K562 (cell line): ENCODE data around the gene SLC36A2. TPM values are rescaled to one million over a fixed set of nuclear protein-coding genes. Genes with fewer than 3 reads are reported as not detected.

Experiments
- GATAD2A ChIP-seq: fragments of 450-650 bp; IDR thresholded peaks from 2 replicates; pipeline ENCODE4 v1.6.1; 2017
- HMG20A ChIP-seq: fragments of 450-650 bp; formaldehyde crosslinking; conservative IDR thresholded peaks from 2 replicates; pipeline ENCODE4 v1.4.0; 2020; ENCODE audit warnings: mild to moderate bottlenecking, mixed read lengths
- JUNB ChIP-seq: fragments of 450-650 bp; formaldehyde crosslinking; conservative IDR thresholded peaks from 2 replicates; pipeline ENCODE4 v1.4.0; 2020; ENCODE audit warnings: mild to moderate bottlenecking
- MAFK ChIP-seq: IDR thresholded peaks from 2 replicates; pipeline ENCODE4 v1.6.1; 2011; ENCODE audit warnings: low read length, improper control_type of control experiment
- MYBL2 ChIP-seq, 2 experiments: fragments of 450-650 bp in 1 of 2; sonication (generic) in 1 of 2; formaldehyde crosslinking in 1 of 2; IDR thresholded peaks; 2 replicates each; pipeline versions ENCODE4 v1.6.1 to v1.8.1; 2017 to 2022; ENCODE audit warnings: borderline replicate concordance in 1 of 2, inconsistent platforms in 1 of 2, low read depth in 1 of 2, mild to moderate bottlenecking in 1 of 2, missing genetic modification reagents in 1 of 2, moderate library complexity in 1 of 2
- NFE2 ChIP-seq: IDR thresholded peaks from 2 replicates; pipeline ENCODE4 v1.6.1; 2014; ENCODE audit warnings: antibody characterized with exemption, low read depth
- TCFL5 ChIP-seq: fragments of 250-450 bp; sonication (Bioruptor Pico); conservative IDR thresholded peaks from 2 replicates; pipeline ENCODE4 v1.6.1; 2021; ENCODE audit warnings: mild to moderate bottlenecking, moderate library complexity, matching md5 sums
- polyA plus RNA-seq, 8 experiments: library from polyadenylated mRNA; depleted of rRNA in 4 of 8; stranded (reverse) in 5 of 8; unstranded in 3 of 8; fragments of >200 nt; fragmentation: Nextera tagmentation in 2 of 8; fragmentation: Illumina TruSeq in 1 of 8; extraction: Ambion mirVana in 2 of 8; extraction: Trizol in 1 of 8; gene quantifications; 2 replicates each; pipeline versions ENCODE4 v1.2.1 to v1.2.3, GENCODE V29; 2011 to 2014; ENCODE audit warnings: inconsistent platforms in 1 of 8, missing spikeins in 1 of 8
- total RNA-seq, 7 experiments: library from RNA; depleted of rRNA in 6 of 7; stranded (reverse); fragments of >200 nt in 6 of 7; fragmentation: Illumina TruSeq in 2 of 7; extraction: Trizol in 2 of 7; gene quantifications; 2 replicates each; pipeline versions ENCODE4 v1.2.1 to v1.2.3, GENCODE V29; 2011 to 2021; ENCODE audit warnings: low replicate concordance in 1 of 7
- TF ChIP-seq, protein P1 (sequence below): fragments of 450-650 bp; IDR thresholded peaks from 2 replicates; pipeline ENCODE4 v1.6.1; 2016; ENCODE audit warnings: mild to moderate bottlenecking, moderate library complexity

Gene SLC36A2
- total and polyA plus RNA-seq, 9 of the 15 experiments (the other 6 are each of a cell fraction or from before 2014, with no cell fraction given): not detected

DNA sequence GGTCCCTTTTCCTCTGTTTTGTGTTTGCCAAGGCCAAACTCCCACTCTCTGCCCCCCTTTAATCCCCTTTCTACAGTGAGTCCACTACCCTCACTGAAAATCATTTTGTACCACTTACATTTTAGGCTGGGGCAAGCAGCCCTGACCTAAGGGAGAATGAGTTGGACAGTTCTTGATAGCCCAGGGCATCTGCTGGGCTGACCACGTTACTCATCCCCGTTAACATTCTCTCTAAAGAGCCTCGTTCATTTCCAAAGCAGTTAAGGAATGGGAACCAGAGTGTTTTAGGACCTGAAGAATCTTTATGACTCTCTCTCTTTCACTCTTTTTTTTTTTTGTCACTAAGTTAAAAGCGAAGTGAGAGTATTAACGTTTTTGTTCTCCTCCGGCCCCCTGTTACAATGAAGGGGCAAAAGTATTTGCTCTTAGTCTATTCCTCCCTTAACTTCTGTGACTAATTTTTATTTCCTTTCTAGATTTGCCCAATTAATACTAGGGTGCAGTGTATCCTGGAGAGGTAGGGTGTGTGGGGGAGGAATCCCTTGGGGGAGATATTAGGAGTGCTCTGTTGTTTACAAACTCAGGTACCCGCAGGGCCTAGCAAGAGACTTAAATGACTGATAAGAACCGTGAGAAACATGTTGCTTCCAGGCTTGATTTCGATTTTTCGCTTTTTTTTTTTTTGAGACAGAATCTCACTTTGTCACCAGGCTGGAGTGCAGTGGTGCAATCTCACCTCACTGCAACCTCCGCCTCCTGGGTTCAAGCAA lies 79.7 kb downstream of the SLC36A2 start (continued):
- TF ChIP-seq, protein P1, sequence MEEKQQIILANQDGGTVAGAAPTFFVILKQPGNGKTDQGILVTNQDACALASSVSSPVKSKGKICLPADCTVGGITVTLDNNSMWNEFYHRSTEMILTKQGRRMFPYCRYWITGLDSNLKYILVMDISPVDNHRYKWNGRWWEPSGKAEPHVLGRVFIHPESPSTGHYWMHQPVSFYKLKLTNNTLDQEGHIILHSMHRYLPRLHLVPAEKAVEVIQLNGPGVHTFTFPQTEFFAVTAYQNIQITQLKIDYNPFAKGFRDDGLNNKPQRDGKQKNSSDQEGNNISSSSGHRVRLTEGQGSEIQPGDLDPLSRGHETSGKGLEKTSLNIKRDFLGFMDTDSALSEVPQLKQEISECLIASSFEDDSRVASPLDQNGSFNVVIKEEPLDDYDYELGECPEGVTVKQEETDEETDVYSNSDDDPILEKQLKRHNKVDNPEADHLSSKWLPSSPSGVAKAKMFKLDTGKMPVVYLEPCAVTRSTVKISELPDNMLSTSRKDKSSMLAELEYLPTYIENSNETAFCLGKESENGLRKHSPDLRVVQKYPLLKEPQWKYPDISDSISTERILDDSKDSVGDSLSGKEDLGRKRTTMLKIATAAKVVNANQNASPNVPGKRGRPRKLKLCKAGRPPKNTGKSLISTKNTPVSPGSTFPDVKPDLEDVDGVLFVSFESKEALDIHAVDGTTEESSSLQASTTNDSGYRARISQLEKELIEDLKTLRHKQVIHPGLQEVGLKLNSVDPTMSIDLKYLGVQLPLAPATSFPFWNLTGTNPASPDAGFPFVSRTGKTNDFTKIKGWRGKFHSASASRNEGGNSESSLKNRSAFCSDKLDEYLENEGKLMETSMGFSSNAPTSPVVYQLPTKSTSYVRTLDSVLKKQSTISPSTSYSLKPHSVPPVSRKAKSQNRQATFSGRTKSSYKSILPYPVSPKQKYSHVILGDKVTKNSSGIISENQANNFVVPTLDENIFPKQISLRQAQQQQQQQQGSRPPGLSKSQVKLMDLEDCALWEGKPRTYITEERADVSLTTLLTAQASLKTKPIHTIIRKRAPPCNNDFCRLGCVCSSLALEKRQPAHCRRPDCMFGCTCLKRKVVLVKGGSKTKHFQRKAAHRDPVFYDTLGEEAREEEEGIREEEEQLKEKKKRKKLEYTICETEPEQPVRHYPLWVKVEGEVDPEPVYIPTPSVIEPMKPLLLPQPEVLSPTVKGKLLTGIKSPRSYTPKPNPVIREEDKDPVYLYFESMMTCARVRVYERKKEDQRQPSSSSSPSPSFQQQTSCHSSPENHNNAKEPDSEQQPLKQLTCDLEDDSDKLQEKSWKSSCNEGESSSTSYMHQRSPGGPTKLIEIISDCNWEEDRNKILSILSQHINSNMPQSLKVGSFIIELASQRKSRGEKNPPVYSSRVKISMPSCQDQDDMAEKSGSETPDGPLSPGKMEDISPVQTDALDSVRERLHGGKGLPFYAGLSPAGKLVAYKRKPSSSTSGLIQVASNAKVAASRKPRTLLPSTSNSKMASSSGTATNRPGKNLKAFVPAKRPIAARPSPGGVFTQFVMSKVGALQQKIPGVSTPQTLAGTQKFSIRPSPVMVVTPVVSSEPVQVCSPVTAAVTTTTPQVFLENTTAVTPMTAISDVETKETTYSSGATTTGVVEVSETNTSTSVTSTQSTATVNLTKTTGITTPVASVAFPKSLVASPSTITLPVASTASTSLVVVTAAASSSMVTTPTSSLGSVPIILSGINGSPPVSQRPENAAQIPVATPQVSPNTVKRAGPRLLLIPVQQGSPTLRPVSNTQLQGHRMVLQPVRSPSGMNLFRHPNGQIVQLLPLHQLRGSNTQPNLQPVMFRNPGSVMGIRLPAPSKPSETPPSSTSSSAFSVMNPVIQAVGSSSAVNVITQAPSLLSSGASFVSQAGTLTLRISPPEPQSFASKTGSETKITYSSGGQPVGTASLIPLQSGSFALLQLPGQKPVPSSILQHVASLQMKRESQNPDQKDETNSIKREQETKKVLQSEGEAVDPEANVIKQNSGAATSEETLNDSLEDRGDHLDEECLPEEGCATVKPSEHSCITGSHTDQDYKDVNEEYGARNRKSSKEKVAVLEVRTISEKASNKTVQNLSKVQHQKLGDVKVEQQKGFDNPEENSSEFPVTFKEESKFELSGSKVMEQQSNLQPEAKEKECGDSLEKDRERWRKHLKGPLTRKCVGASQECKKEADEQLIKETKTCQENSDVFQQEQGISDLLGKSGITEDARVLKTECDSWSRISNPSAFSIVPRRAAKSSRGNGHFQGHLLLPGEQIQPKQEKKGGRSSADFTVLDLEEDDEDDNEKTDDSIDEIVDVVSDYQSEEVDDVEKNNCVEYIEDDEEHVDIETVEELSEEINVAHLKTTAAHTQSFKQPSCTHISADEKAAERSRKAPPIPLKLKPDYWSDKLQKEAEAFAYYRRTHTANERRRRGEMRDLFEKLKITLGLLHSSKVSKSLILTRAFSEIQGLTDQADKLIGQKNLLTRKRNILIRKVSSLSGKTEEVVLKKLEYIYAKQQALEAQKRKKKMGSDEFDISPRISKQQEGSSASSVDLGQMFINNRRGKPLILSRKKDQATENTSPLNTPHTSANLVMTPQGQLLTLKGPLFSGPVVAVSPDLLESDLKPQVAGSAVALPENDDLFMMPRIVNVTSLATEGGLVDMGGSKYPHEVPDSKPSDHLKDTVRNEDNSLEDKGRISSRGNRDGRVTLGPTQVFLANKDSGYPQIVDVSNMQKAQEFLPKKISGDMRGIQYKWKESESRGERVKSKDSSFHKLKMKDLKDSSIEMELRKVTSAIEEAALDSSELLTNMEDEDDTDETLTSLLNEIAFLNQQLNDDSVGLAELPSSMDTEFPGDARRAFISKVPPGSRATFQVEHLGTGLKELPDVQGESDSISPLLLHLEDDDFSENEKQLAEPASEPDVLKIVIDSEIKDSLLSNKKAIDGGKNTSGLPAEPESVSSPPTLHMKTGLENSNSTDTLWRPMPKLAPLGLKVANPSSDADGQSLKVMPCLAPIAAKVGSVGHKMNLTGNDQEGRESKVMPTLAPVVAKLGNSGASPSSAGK: no peak
- TF ChIP-seq MYBL2 (IDR thresholded peaks at IDR 0.05; ENCODE audit: low read depth): no peak
- no peak for TF ChIP-seq MYBL2 (CRISPR knock-in tag; IDR thresholded peaks at IDR 0.05; ENCODE audit: borderline replicate concordance)
- no peak for TF ChIP-seq MAFK
- no peak for TF ChIP-seq GATAD2A
- no peak for TF ChIP-seq JUNB (CRISPR knock-in tag)
- no peak for TF ChIP-seq HMG20A (CRISPR knock-in tag)
- no peak for TF ChIP-seq NFE2
- no peak for TF ChIP-seq TCFL5 (CRISPR knock-in tag)
